ENCODE results near the gene ZNFX1.
A peak's percentile ranks its signal among the peaks of the same experiment; 100 is the strongest.
"Not testable (repeated sequence)": the region's sequence is repeated elsewhere in the genome, so short reads cannot be mapped to it uniquely, and the experiment has no call there.

Gene ZNFX1

DNA sequence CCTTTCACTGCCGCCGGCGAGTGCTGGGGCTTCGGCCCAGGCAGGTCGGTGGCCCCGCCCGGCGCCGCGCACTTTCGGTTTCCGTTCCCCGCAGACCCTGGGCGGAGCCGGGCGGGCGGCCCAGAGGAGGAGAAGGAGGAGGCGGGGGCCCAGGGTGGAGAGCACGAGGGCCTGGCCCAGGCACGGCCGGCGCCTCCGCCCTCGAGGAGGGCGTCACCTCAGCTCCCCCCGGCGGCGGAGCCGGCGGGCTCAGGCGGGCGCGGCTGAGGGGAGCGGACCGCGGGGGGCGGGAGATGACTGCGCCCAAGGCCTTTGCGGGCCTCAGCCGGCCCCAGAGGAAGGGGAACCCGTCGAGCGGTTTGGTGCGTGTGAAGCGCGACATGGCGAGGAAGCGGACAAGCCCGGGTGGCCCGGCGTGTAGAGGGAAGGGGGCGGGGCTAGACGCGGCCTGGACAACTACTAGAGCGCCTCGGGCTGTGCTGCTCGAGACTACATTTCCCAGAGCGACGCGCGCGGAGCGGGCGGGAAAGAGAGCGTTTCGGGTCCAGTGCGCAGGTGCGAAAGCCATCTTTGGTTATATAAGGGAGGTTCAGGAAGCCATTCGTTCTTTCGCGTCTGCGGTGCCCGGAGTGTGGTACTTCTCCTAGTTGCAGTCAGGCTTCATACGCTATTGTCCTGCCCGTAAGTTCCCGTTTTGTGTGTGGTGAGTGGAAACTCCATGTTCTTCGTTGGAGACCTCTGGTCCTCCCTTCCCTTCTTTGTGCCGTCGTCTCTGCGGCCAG is at the start of gene ZNFX1:
ZNFX1 (minus strand) TSS at position 22 of the 782 bp plus-strand sequence. CDS start 2,218 bp downstream, outside the sequence.
- DNase-seq = peak; percentile 99

DNA sequence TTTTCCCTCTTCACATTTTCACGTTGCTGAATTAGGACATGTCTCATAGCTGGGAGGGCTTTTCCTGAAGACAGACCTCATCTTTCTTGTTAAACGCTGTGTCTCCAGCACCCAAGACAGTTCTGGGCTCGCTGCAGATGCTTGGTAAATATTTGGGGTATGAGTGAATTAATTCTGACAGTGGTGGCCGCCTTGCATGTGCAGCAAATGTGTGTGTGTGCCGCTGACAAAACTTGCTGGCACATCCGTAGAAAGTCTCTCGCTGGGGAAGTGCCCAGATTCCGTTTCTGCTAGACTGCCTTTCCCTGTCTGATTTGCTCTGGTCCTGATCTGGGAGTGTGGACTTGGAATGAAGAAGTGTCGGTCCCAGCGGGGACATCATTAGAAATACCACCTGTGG is 48.2 kb upstream of the ZNFX1 start:
- no peak for DNase-seq

DNA sequence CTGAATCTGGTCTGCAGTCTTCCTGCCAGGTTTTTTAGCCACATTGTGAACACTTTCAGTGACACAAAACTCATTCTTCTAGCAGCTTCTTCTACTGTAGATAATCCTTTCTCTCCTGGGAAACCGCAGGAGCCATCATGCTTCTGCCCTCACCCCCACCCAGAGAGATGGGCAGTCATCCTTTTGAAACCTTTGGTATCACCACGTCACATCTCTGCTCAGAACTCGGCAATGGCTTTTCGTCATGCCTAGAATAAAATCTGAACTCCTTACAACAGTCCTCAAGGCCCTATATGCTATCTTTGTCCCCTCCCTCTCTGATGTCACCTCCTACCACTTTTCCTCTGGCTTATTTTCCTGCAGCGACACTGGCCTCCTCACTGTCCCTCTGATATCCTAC is 46.4 kb upstream of the ZNFX1 start:
- DNase-seq = no peak

DNA sequence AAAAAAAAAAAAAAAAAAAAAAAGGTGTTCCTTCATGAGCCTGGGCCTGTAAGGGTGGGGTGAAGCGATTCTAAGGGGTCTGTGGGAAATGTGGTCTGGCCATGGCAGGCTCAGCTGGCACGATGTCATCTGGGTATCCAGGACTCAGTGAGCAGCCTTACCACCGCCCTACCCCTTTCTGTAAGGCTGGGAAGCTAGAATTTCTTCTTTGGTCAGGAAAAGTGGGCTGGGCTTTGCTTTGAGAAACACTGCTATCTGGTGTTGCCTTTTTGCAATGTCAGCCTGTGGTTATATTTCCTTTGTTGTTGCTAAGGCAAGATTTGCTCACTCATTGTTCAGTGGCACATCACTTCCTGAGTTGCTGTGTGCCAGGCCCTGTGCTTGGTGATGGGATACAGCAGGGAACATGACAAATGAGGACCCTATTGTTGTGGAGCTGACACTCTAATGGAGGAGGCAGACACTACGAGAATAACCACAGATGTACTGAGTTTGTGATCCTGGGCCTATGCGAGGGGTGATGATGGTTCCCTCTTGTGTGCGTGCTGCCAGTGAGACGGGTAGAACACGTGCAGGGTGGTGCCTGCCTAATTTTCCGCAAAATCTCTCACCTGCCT is 45.9 kb upstream of the ZNFX1 start:
- DNase-seq = peak; percentile 90

DNA sequence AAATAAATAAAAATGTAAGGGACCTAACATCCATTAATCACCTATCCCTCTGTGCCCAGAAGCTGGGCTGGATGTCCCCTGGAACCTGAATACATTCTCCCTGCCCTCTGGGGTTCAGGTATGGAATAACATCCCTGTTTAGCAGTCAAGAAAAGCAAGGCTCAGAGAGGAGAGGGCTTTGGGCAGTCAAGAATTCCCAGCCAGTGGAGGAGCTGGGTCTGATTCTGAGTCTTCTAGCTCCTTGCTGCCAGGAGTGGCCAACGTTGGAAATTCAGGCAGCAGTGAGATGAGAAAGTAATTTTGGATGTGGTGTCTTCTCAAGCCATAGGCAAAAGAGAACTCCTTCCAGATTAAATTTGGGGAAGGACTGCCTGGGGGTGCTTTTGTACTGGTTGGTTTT is 42.6 kb upstream of the ZNFX1 start:
- DNase-seq = peak; percentile 52

DNA sequence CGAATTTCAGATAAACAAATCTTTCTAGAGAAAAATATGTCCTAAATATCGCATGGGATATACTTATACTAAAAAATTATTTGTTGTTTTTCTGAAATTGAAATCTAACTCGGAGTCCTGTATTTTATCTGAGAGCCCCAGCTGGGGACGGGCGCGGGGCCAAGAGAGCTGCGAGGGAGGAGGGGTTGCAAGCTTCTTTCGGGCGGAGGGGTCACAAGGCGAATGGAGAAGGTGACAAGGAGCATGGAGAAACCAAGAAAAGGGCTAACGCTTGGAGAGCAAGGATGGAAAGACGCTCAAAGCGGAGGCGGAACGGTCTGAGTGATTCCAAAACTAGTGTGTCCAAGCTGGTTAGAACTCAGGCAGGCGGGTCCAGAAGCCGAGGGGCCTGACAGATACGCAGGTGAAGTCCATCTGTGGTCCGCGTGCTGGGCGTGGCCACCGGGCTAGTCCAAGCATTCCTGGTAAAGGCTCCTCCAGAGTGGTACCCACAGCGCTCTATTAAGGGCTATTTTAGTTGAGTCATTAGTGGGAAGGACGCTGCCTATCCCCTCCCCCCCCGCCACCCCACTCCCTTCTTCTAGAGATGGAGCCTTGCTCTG is 41.5 kb upstream of the ZNFX1 start:
- peak; percentile 55 for DNase-seq

DNA sequence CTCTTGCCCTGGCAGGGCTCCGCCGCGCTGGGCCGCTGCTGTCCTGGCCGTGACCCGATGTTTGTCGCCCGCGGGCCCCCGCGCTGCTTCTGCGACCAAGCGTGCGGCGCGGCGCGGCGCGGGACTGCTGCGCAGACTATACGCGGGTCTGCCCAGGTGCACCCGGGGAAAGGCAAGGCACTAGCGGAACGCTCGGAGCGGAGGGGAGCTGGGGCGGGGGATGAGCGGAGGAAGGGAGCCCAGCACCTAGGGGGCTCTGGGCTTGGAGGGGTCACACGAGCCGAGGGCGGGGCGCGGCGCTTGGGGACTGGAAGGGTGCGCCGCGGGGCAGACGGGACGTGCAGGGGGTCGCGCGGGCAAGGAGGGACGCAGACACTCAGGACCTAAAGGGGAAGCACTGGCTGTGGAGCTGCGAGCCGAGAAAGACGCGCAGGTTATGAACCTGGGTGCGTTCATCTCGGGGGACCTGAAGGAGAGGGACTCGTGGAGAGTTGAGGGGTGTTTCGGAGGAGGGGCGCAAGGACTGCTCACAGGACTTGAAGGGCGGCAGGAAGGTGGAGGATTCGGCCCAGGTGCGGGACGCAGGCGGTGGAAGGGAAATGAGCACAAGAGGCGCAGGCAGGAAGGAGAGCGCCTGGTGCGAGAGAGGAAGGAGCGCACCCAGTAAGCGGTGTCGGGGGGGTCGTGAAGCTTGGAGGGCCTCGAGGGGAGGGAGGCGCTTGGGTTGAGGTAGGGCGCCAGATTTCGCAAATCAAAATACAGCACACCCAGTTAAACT is 40.8 kb upstream of the ZNFX1 start:
- peak; percentile 35 for DNase-seq

DNA sequence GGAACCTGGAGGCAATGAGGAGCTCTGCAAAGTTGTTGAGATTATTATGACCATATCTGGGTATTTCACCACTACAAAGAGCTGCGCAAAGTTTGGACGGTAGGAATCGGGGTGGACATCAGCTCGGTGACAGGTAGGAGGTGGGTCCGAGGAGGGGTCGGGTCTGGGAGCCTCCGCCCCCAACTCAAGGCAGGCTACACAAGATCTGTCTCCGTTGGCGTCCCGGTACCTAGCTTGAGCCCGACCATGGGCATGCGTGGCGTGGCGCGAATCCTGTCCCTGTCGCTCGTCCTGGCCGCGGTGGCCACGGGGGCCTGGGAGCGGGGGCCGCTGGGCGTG is 40.2 kb upstream of the ZNFX1 start:
- DNase-seq = no peak

DNA sequence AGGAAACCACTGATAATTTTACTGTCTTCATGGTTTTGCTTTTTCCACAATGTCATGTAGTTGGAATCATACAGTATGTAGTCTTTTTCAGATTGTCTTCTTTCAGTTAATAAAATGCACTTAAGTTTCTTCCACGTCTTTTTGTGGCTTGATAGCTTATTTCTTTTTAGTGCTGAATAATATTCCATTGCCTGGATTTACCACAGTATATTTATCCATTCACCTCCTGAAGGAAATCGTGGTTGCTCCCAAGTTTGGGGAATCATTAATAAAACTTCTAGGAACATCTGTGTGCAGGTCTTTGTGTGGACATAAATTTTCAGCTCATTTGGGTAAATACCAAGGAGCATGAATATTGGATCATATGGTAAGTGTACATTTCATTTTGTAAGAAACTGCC is 38.8 kb upstream of the ZNFX1 start:
- no peak for DNase-seq

DNA sequence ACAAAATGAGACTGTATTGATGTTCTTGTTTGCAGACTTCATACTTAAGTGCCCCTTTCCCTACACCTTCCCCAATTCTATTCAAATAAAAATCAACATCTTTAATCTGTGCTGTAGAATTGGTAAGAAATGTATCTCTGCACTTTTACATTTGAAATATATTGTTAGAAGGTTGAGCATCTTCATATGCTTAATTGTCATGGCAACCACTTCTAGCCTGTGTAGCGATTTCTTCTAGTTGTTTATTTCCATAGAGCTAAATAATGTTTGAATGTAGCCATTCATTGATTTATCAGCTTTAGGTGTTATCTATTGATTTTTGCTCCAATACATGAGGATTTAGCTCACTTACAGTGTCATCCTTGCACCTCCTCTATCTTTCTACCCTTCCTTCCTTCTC is 37.7 kb upstream of the ZNFX1 start:
- no peak for DNase-seq

DNA sequence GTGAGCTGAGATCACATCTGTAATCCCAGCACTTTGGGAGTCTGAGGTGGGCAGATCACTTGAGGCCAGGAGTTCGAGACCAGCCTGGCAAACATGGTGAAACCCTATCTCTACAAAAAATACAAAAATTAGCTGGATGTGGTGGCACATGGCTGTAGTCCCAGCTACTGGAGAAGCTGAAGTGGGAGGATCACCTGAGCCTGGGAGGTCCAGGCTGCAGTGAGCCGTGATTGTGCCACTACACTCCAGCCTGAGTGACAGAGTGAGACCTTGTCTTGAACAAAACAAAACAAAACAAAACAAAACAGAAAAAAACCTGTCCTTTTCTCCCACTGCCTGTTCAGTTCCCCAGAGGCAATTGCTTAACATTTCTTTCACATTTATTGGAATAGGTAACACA is 36.2 kb upstream of the ZNFX1 start:
- not testable (repeated sequence) for DNase-seq

DNA sequence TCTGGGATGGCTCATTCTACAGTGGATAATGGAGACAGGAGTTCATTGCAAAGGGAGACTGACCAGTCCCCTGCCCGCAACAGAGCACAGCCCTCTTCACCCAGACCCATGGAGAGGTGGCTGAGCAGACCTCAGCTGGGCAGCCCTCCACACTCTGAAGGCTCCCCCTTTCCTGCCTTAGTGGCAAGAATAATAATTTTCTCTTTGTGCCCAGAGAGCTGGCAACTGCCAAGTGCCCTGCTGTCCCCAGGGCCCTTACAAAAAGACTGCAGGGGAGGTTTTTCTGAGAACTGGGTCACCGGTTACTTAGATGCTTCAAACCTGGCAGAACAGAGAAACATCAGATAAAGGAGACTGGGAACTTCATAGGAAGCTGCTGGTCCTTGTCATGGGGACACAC is 35.4 kb upstream of the ZNFX1 start:
- no peak for DNase-seq

DNA sequence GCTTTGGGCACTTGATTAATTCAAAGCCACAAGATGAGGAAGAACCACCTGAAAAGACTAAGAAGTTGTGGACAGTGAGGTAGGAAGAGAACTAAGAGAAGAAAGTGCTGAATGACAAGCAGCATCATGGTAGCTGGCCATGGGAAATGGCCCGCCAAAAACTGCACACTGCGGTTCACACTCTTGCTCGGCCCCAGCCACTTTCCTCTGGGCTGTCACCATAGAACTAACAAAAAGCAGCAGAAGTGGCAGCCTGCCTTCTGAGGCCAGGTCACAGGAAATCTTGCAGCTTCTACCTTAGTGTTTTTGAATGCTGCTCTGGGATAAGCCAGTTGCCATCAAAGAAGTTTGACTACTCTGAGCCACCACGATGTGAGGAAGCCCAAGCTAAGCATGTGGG is 34.8 kb upstream of the ZNFX1 start:
- no peak for DNase-seq

DNA sequence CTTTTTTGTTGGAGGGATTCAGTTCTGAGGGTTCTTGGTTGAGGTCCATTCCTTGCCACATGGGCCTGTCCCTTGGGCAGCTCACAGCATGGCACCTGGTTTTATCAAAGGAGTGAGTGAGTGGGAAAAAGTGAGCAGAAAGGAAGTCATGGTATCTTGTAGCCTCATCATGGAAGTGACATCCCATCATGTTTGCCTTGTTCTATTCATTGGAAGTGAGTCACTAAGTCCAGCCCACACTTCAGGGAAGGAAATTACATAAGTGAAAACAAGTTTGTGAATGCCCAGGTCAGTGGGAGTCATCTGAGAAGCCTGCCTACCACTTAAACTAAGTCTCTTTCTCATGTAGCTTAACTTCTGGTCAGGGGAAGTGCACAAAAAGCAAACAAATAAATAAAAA is 32.8 kb upstream of the ZNFX1 start:
- DNase-seq = no peak

DNA sequence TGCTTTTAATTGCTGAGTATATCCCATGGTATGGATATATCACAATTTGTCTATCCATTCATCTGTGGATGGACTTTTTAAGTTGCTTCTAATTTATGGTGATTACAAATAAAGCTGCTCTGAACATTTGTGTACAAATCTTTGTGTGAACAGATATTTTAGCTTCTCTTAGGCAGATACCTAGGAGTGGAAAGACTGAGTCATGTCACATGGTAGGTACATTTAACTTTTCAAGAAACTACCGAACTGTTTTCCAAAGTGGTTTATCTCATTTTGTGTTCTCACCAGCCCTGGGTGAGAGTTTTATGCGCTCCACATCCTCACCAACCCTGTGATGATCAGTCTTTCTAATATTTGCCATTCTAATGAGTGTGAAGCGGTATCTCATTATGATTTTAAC is 31.0 kb upstream of the ZNFX1 start:
- peak; percentile 21 for DNase-seq

DNA sequence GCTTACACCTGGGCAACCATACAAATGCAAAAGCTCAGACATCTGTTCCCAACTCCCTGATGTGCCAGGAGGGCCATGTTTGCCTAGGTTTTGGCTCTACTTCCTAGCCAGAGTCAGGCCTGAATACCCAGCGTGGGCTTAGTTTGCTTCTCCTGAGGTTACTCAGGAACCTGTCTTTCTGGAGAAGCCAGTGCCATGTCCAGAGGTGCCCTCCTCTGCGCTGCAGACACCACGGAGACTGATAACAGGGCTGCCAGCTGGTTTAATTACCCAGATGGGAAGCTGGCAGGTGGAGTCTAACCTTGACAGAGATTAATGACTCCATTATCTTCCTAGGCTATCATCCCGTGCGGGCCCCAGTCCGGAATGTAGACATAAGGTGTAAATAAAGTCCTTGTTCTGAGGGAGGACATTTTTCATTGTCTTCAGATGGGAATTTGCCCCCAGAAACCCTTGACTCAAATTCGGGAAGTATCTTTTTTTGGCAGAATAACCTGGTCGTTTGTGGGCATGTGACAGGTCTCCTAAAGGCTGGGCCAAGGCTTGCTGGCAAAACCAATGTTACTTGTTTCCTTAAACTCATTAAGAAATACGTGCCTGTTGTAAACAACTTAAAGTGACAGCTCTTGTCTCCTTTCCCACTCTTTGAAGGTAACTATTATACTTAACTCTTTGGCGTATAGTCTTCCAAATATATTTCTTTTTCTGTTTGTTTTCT is 29.2 kb upstream of the ZNFX1 start:
- peak; percentile 35 for DNase-seq

DNA sequence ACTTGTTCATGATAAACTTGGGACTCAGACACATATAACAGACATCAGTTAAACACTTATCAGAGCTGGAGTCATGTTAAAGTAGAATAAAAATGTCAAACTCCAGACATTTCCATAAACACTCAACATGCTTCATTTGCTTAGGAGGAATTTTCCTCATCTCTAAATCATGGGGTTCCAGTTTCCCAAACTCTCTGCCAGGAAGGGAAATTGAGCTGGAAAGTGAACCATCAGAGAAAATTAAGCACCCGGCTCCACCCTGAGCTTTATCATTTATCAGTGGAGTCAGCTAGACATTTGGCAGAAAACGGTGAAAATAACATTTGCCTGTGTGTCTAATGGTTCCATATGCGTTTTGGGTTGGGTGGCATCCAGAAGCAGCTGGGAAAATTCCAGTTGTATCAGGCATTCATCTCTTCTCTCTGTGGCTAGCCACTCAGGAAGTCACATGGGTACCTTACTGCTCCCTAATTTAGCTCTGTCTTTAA is 25.3 kb upstream of the ZNFX1 start:
- peak; percentile 79 for DNase-seq

DNA sequence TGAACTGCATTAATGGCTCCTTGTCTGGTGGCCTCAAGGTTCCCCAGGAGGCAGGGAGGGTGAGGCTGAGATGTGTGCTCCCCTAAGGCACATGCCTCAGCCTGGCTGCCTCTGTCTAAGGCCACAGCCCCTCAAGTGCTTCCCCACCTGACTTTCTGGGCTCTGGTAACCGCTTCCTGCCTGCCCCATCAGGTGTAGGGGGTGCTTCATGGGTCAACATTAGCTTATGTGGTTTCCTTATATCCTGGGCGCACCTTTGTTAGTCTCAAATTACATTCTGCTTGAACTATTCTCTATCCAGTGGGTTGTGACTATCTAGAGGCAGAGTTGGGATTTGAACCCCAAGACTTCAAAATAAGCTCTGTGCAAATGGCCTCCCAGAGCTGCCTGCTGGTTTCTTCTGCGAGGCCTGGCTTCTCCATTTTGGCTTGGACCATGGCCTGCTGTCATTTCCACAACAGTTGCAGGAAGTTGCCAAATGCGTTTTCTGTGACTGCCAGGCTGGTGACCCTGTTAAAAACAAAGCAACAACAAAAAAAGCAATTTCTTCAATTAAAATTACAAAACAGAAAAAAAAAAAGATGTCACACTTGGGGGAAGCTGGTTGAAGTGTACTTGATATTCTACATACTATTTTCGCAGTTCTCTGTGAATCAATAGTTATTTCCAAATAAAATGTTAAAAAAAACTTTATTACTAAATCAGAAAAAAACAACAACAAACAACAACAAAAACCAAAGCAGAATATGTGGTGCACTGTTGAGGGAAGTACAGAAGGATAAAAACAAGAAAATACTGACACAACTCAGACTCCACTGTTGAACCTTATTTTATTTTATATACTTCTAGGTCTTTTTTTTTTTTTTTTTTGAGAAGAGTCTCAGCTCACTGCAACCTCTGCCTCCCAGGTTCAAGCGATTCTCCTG is 20.0 kb upstream of the ZNFX1 start:
- peak; percentile 73 for DNase-seq

DNA sequence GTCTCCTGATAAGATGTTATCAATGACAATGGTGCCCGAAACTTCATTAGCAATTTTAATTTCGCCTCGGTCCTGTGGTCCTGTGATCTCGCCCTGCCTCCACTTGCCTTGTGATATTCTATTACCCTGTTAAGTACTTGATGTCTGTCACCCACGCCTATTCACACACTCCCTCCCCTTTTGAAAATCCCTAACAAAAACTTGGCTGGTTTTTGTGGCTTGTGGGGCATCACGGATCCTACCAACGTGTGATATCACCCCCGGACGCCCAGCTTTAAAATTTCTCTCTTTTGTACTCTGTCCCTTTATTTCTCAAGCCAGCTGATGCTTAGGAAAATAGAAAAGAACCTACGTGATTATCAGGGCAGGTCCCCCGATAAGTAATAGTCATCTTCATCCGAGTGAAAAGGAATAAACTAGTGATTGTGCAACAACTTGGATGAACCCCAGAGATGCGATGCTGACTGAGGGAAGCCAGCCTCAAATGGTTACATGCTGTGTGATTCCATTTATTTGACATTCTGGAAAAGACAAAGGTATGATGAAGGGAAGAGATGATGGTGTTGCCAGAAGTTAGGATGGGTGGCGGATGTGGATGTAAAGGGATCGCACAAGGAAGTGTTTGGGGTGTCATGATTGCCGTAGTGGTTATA is 16.3 kb upstream of the ZNFX1 start:
- not testable (repeated sequence) for DNase-seq

DNA sequence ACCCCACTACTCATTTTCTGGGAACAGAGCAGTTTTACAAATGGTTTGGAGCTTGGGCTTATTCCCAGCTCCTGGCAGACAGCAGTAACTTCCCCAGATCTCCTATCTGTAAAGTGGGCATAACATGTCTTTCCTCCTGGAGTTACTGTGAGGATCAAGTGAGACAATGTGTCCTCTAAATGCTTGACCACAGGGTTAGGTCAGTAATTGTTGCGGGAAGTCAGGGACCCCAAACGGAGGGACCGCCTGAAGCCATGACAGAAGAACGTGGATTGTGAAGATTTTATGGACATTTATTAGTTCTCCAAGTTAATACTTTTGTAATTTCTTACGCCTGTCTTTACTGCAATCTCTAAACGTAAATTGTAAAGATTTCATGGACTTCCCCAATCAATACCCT is 15.3 kb upstream of the ZNFX1 start:
- no peak for DNase-seq

DNA sequence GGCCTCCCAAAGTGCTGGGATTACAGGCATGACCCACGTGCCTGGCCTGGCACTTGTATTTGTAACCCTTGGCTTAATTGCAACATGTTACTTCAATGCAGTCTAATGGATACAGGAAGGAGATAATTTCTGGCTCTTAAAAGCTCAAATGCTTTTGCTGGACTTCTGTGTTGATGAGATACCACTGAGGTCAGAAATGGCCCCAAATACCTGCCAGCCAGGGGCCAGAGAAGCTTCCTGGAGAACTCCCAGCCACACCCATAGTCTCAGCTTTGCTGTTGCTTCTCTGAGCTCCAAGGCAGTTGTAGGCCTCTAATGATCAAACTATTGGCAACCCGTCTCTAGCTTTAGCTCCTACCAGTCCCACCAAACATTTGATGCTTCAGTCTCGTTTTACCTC is 14.2 kb upstream of the ZNFX1 start:
- DNase-seq = peak; percentile 25

All from hematopoietic multipotent progenitor cell treated with erythropoietin and hydrocortisone succinate and interleukin-3 and kit ligand, for 4 days (in vitro differentiated cells).